Mesendoderm (in vitro differentiated cells): ENCODE data around the gene WDR86.

Source experiments
- DNase-seq: peaks from one replicate; pipeline ENCODE4 v3.0.0; 2013
- H2AK5ac ChIP-seq: 2 replicates; pipeline ENCODE4 v1.6.1; 2013; ENCODE audit warnings: low read length, inconsistent platforms
- H2BK120ac ChIP-seq: 2 replicates; pipeline ENCODE4 v1.6.1; 2013; ENCODE audit warnings: low read depth, mild to moderate bottlenecking, low read length, moderate library complexity, mixed read lengths
- H2BK15ac ChIP-seq: replicated peaks from 2 replicates; pipeline ENCODE4 v1.6.1; 2013; ENCODE audit warnings: low read depth, mild to moderate bottlenecking, moderate library complexity
- H2BK5ac ChIP-seq: 2 replicates; pipeline ENCODE4 v1.6.1; 2013; ENCODE audit warnings: low read length, inconsistent platforms
- H3K18ac ChIP-seq: 2 replicates; pipeline ENCODE4 v1.6.1; 2013; ENCODE audit warnings: mild to moderate bottlenecking, low read length, mixed read lengths
- H3K23ac ChIP-seq: one replicate; pipeline ENCODE4 v1.6.1; 2013; ENCODE audit warnings: low read length
- H3K27ac ChIP-seq: 2 replicates; pipeline ENCODE4 v1.5.1; 2013; ENCODE audit warnings: low read depth, mild to moderate bottlenecking, inconsistent platforms, low read length, moderate library complexity
- H3K27me3 ChIP-seq: 2 replicates; pipeline ENCODE4 v1.6.1; 2013; ENCODE audit warnings: low read length, control low read depth, mild to moderate bottlenecking, inconsistent platforms; ENCODE audit not compliant: insufficient read depth, poor library complexity
- H3K36me3 ChIP-seq: 2 replicates; pipeline ENCODE4 v1.6.1; 2013; ENCODE audit warnings: low read length, inconsistent platforms; ENCODE audit not compliant: control insufficient read depth, insufficient read depth
- H3K4ac ChIP-seq: one replicate; pipeline ENCODE4 v1.6.1; 2013; ENCODE audit warnings: low read depth, mild to moderate bottlenecking, low read length, moderate library complexity
- H3K4me1 ChIP-seq: 2 replicates; pipeline ENCODE4 v1.6.1; 2013; ENCODE audit warnings: low read depth, low read length, inconsistent platforms; ENCODE audit not compliant: control insufficient read depth
- H3K4me2 ChIP-seq: 2 replicates; pipeline ENCODE4 v1.6.1; 2013; ENCODE audit warnings: low read length
- H3K4me3 ChIP-seq: 2 replicates; pipeline ENCODE4 v1.5.1; 2013; ENCODE audit warnings: mild to moderate bottlenecking, low read length
- H3K56ac ChIP-seq: one replicate; pipeline ENCODE4 v1.6.1; 2013; ENCODE audit warnings: low read length
- H3K79me1 ChIP-seq: 2 replicates; pipeline ENCODE4 v1.6.1; 2013; ENCODE audit warnings: low read length, inconsistent platforms
- H3K79me2 ChIP-seq: 2 replicates; pipeline ENCODE4 v1.6.1; 2013; ENCODE audit warnings: mild to moderate bottlenecking, low read length; ENCODE audit not compliant: control insufficient read depth, insufficient read depth
- H3K9ac ChIP-seq: 2 replicates; pipeline ENCODE4 v1.6.1; 2013; ENCODE audit warnings: low read length, inconsistent platforms
- H4K5ac ChIP-seq: one replicate; pipeline ENCODE4 v1.6.1; 2013; ENCODE audit warnings: low read length
- H4K8ac ChIP-seq: one replicate; pipeline ENCODE4 v1.6.1; 2013; ENCODE audit warnings: low read depth, mild to moderate bottlenecking, control low read depth, low read length, moderate library complexity
- WGBS: extraction: QIAGEN DNeasy Blood & Tissue Kit; methylation state at CpG from one replicate; pipeline ENCODE4 v1.1.7; 2013; ENCODE audit warnings: low lambda C conversion rate, missing lambda C conversion rate; ENCODE audit not compliant: insufficient coverage; ENCODE audit errors: extremely low coverage; 5-methylcytosine and 5-hydroxymethylcytosine counted together

WDR86 gene

GRCh38 chr7:151399906-151400305 lies 9.9 kb downstream of the WDR86 start:
- Histone ChIP-seq H3K23ac (no peak overlapping the region), H2BK15ac (no peak overlapping the region), H3K9ac (no peak overlapping the region), H3K79me1 (no peaks in the 10 kb centered on the region), H2BK5ac (no peak overlapping the region), H4K5ac (no peak overlapping the region), H3K4me3 (no peak overlapping the region), H3K27ac (no peak overlapping the region), H3K79me2 (no peaks in the 10 kb centered on the region), H4K8ac (no peak overlapping the region), H3K4ac (no peak overlapping the region), H3K36me3 (peaks cover 2% of the 10 kb centered on the region), H2AK5ac (no peak overlapping the region), H3K27me3 (no peaks in the 10 kb centered on the region), H3K18ac (no peak overlapping the region), H3K56ac (no peak overlapping the region), H3K4me1 (no peaks in the 10 kb centered on the region), H2BK120ac (no peak overlapping the region), H3K4me2 (no peak overlapping the region)
- DNase-seq = no peak
- no CpG with 5 or more reads among the region's 14 CpGs for WGBS

- DNase-seq = no peak
- Histone ChIP-seq H3K23ac (no peak overlapping the region), H3K36me3 (peaks cover 2% of the 10 kb centered on the region), H3K79me2 (no peaks in the 10 kb centered on the region), H3K27ac (no peak overlapping the region), H3K4me2 (no peak overlapping the region), H2AK5ac (no peak overlapping the region), H4K8ac (no peak overlapping the region), H3K56ac (no peak overlapping the region), H2BK15ac (no peak overlapping the region), H3K4me1 (no peaks in the 10 kb centered on the region), H3K4ac (no peak overlapping the region), H3K79me1 (no peaks in the 10 kb centered on the region), H3K27me3 (no peaks in the 10 kb centered on the region), H3K18ac (no peak overlapping the region), H3K4me3 (no peak overlapping the region), H3K9ac (no peak overlapping the region), H2BK5ac (no peak overlapping the region), H4K5ac (no peak overlapping the region), H2BK120ac (no peak overlapping the region)
- no CpG with 5 or more reads among the region's 7 CpGs for WGBS
Measured at GRCh38 chr7:151399305-151399601, 10.6 kb downstream of the WDR86 start.

- H3K56ac ChIP-seq = no peak overlapping the region
Measured at GRCh38 chr7:151398446-151399304, 11.2 kb downstream of the WDR86 start.

GRCh38 chr7:151397026-151397425 lies 12.8 kb downstream of the WDR86 start:
- peaks cover 2% of the 10 kb centered on the region for H3K36me3 ChIP-seq
- no peak overlapping the region for H3K27ac ChIP-seq
- no peaks in the 10 kb centered on the region for H3K79me1 ChIP-seq
- no peak overlapping the region for H3K4me2 ChIP-seq
- no peak overlapping the region for H4K8ac ChIP-seq
- H3K9ac ChIP-seq = no peak overlapping the region
- no peak overlapping the region for H3K23ac ChIP-seq
- WGBS = no CpG with 5 or more reads among the region's 13 CpGs
- no peaks in the 10 kb centered on the region for H3K27me3 ChIP-seq
- H2BK15ac ChIP-seq = no peak overlapping the region
- no peak overlapping the region for H2AK5ac ChIP-seq
- DNase-seq = no peak
- no peaks in the 10 kb centered on the region for H3K79me2 ChIP-seq
- H3K18ac ChIP-seq = no peak overlapping the region
- no peak overlapping the region for H4K5ac ChIP-seq
- H3K56ac ChIP-seq = no peak overlapping the region
- no peak overlapping the region for H2BK120ac ChIP-seq
- H3K4me3 ChIP-seq = no peak overlapping the region
- no peak overlapping the region for H3K4ac ChIP-seq
- no peaks in the 10 kb centered on the region for H3K4me1 ChIP-seq
- H2BK5ac ChIP-seq = no peak overlapping the region

More at GRCh38 chr7:151398446-151399304, 11.2 kb downstream of the WDR86 start:
- Histone ChIP-seq H3K4me3 (no peak overlapping the region), H3K18ac (no peak overlapping the region), H2BK15ac (no peak overlapping the region), H3K79me1 (no peaks in the 10 kb centered on the region), H3K27me3 (no peaks in the 10 kb centered on the region), H2BK5ac (no peak overlapping the region), H3K4me2 (no peak overlapping the region), H3K23ac (no peak overlapping the region), H3K9ac (no peak overlapping the region), H3K4ac (no peak overlapping the region), H4K5ac (no peak overlapping the region), H2BK120ac (no peak overlapping the region), H3K4me1 (no peaks in the 10 kb centered on the region), H4K8ac (no peak overlapping the region), H3K36me3 (peaks cover 2% of the 10 kb centered on the region), H3K79me2 (no peaks in the 10 kb centered on the region), H3K27ac (no peak overlapping the region), H2AK5ac (no peak overlapping the region)
- no peak for DNase-seq
- 100% methylated on average over 7 of the region's 19 CpGs for WGBS

GRCh38 chr7:151396328-151396970 lies 13.4 kb downstream of the WDR86 start:
- H3K4me2 ChIP-seq = no peak overlapping the region
- H3K79me1 ChIP-seq = no peaks in the 10 kb centered on the region
- no CpG with 5 or more reads among the region's 10 CpGs for WGBS
- no peak for DNase-seq
- no peak overlapping the region for H2BK120ac ChIP-seq
- no peak overlapping the region for H2BK15ac ChIP-seq
- H2AK5ac ChIP-seq = no peak overlapping the region
- no peak overlapping the region for H2BK5ac ChIP-seq
- no peak overlapping the region for H3K27ac ChIP-seq
- no peak overlapping the region for H3K18ac ChIP-seq
- H3K27me3 ChIP-seq = no peaks in the 10 kb centered on the region
- H3K4me1 ChIP-seq = no peaks in the 10 kb centered on the region
- H3K23ac ChIP-seq = no peak overlapping the region
- H3K36me3 ChIP-seq = peaks cover 2% of the 10 kb centered on the region
- H3K9ac ChIP-seq = no peak overlapping the region
- no peak overlapping the region for H3K4ac ChIP-seq
- no peak overlapping the region for H3K56ac ChIP-seq
- H3K79me2 ChIP-seq = no peaks in the 10 kb centered on the region
- no peak overlapping the region for H3K4me3 ChIP-seq
- no peak overlapping the region for H4K8ac ChIP-seq
- H4K5ac ChIP-seq = no peak overlapping the region
